ENCODE data around the gene C2CD4B.

Gene C2CD4B

DNA sequence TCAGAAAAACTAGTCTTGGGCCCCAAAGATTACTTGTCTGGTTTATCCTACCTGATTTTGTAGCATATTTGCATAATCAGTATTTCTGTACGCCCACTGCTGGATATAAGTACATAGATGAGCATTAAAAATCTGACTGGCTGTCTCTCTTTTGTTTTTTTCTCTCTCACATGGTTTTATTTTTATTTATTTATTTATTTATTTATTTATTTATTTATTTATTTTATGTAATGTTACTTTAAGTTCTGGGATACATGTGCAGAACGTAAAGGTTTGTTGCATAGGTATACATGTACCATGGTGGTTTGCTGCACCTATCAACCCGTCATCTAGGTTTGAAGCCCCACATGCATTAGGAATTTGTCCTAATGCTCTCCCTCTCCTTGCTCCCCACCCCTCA is 31.9 kb downstream of the C2CD4B start:
- H3K9me3 ChIP-seq (ENCODE audit: control insufficient read depth in 2 of 2, low read length in 2 of 2), result no peaks in the 10 kb centered on the region
- no peak overlapping the region for H3K4me3 ChIP-seq (ENCODE audit: low read length in 2 of 2)
- H3K36me3 ChIP-seq (ENCODE audit: control insufficient read depth in 2 of 2, insufficient read depth in 2 of 2, low read length in 2 of 2), result no peaks in the 10 kb centered on the region
- H3K27ac ChIP-seq (ENCODE audit: low read length), result no peak overlapping the region
- H3K9ac ChIP-seq (ENCODE audit: low read length in 2 of 2), result no peak overlapping the region
- H3K4me1 ChIP-seq (ENCODE audit: control insufficient read depth, insufficient read depth, low read length), result no peaks in the 10 kb centered on the region
- no peaks in the 10 kb centered on the region for H3K27me3 ChIP-seq (ENCODE audit: control insufficient read depth in 1 of 2, insufficient read depth in 2 of 2, low read length in 2 of 2)

DNA sequence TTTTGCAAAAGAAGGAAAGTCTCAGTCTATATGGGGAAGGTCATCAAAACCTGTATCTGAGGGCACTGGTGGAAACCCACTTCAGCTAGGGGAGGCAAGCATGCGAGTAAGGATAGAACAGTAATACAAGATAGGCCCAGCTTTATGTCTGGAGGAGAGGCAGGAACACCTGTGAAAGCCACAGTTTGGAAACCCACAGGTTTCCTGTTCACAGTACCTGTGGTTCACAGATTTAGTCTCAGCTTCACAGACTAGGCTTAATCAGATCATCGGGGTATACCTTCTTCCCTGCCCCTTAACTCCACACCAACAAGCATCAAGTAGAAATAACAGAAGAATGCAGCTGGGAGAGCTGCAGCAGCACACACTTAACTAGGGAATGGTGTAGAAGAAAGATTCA is 36.2 kb downstream of the C2CD4B start:
- H3K27me3 ChIP-seq (ENCODE audit: control insufficient read depth in 1 of 2, insufficient read depth in 2 of 2, low read length in 2 of 2), result no peaks in the 10 kb centered on the region
- no peaks in the 10 kb centered on the region for H3K36me3 ChIP-seq (ENCODE audit: control insufficient read depth in 2 of 2, insufficient read depth in 2 of 2, low read length in 2 of 2)
- no peaks in the 10 kb centered on the region for H3K4me1 ChIP-seq (ENCODE audit: control insufficient read depth, insufficient read depth, low read length)
- no peak overlapping the region for H3K9ac ChIP-seq (ENCODE audit: low read length in 2 of 2)
- H3K4me3 ChIP-seq (ENCODE audit: low read length in 2 of 2), result no peak overlapping the region
- no peaks in the 10 kb centered on the region for H3K9me3 ChIP-seq (ENCODE audit: control insufficient read depth in 2 of 2, low read length in 2 of 2)
- no peak overlapping the region for H3K27ac ChIP-seq (ENCODE audit: low read length)

DNA sequence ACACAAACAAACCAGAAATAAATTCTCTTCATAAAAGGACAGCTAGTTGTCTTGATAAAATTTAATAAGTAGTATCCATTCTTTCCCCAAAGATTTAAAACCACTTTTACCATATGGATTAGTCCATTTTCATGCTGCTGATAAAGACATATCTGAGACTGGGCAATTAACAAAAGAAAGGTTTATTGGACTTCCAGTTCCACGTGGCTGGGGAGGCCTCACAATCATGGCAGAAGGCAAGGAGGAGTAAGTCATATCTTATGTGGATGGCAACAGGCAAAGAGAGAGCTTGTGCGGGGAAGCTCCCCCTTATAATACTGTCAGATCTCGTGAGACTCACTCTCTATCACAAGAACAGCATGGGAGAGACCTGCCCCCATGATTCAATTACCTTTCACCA is 38.7 kb downstream of the C2CD4B start:
- H3K27ac ChIP-seq (ENCODE audit: low read length), result no peak overlapping the region
- no peaks in the 10 kb centered on the region for H3K9me3 ChIP-seq (ENCODE audit: control insufficient read depth in 2 of 2, low read length in 2 of 2)

DNA sequence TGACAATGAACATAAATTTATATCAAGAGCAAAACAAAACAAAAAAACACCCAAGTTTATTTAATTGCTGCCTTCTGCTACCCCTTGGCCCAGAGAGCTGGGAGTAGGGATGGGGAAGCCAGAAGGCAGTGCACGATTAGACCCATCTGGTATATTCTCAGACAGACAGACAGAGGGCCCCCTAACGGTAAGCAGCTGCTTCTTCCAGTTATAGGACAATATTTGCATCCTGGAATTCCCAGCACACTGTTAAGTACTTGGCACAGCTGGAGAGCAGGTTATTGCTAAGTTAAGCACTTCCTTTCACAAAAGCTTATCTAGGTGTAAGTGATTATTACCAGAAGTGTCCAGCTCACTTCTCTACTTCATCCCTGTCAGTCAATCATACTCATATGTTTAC is 39.3 kb downstream of the C2CD4B start:
- Histone ChIP-seq H3K4me1 (ENCODE audit: control insufficient read depth, insufficient read depth, low read length) (no peaks in the 10 kb centered on the region), H3K9ac (ENCODE audit: low read length in 2 of 2) (no peak overlapping the region), H3K4me3 (ENCODE audit: low read length in 2 of 2) (no peak overlapping the region), H3K27me3 (ENCODE audit: control insufficient read depth in 1 of 2, insufficient read depth in 2 of 2, low read length in 2 of 2) (no peaks in the 10 kb centered on the region), H3K9me3 (ENCODE audit: control insufficient read depth in 2 of 2, low read length in 2 of 2) (no peaks in the 10 kb centered on the region), H3K36me3 (ENCODE audit: control insufficient read depth in 2 of 2, insufficient read depth in 2 of 2, low read length in 2 of 2) (no peaks in the 10 kb centered on the region), H3K27ac (ENCODE audit: low read length) (no peak overlapping the region)

More for the DNA sequence above, 38.7 kb downstream of the C2CD4B start:
- Histone ChIP-seq H3K27me3 (ENCODE audit: control insufficient read depth in 1 of 2, insufficient read depth in 2 of 2, low read length in 2 of 2) (no peaks in the 10 kb centered on the region), H3K36me3 (ENCODE audit: control insufficient read depth in 2 of 2, insufficient read depth in 2 of 2, low read length in 2 of 2) (no peaks in the 10 kb centered on the region), H3K4me3 (ENCODE audit: low read length in 2 of 2) (no peak overlapping the region), H3K9ac (ENCODE audit: low read length in 2 of 2) (no peak overlapping the region), H3K4me1 (ENCODE audit: control insufficient read depth, insufficient read depth, low read length) (no peaks in the 10 kb centered on the region)

DNA sequence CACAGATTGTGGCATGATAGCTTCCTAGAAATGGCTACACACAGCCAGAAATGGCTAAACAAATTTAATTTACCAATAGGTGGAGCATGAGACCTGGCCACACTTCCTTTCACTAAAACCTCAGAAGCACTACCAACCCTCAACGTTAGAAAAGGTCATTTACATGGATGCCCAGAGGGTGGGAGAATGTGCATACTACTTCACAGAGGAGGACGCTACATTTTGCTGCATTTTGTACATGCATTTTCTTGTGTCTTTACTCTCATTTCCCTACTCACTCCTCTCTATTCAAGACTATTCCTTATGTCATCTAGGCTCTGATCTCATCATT is 40.1 kb downstream of the C2CD4B start:
- no peak overlapping the region for H3K27ac ChIP-seq (ENCODE audit: low read length)
- no peaks in the 10 kb centered on the region for H3K4me1 ChIP-seq (ENCODE audit: control insufficient read depth, insufficient read depth, low read length)
- no peak overlapping the region for H3K9ac ChIP-seq (ENCODE audit: low read length in 2 of 2)
- H3K4me3 ChIP-seq (ENCODE audit: low read length in 2 of 2), result no peak overlapping the region
- H3K9me3 ChIP-seq (ENCODE audit: control insufficient read depth in 2 of 2, low read length in 2 of 2), result no peaks in the 10 kb centered on the region
- no peaks in the 10 kb centered on the region for H3K27me3 ChIP-seq (ENCODE audit: control insufficient read depth in 1 of 2, insufficient read depth in 2 of 2, low read length in 2 of 2)
- H3K36me3 ChIP-seq (ENCODE audit: control insufficient read depth in 2 of 2, insufficient read depth in 2 of 2, low read length in 2 of 2), result no peaks in the 10 kb centered on the region

DNA sequence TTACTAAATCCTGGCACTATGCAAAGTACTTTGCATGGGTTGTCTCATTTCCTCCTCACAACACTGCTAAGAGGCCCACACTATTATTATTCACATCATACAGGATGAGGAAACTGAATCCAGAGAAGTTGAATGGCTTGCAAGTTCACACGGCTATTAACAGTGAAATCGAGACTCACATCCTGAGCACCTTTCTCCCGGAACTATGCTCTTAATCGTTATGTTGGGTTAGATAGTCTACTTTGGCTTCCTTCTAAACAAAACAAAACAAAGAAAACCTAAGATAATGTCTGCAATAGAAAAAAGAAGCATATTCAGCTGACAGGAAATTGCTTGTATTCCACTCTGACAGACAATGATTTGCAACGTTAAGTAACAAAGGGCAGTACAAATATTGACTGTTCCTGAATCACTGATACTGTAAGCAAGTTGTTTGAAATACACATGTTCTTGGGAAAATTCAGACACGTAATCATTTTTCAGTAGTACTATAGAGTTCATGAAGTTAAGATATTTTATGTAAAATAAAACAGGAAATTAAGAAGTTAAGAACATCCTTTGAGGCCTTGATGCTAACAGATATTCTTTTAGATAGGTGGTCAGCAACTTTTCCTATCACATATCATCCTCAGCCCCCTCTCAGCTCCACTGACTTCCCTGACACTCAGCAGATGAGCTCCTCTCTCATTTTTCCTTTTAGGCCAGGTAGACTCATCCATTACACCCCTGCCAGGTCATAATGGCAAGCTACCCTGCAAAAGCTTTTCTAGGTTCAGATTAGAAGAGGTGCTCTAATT is 40.7 kb downstream of the C2CD4B start:
- Histone ChIP-seq H3K27me3 (ENCODE audit: control insufficient read depth in 1 of 2, insufficient read depth in 2 of 2, low read length in 2 of 2) (no peaks in the 10 kb centered on the region), H3K9me3 (ENCODE audit: control insufficient read depth in 2 of 2, low read length in 2 of 2) (no peaks in the 10 kb centered on the region), H3K4me3 (ENCODE audit: low read length in 2 of 2) (no peak overlapping the region), H3K4me1 (ENCODE audit: control insufficient read depth, insufficient read depth, low read length) (no peaks in the 10 kb centered on the region), H3K27ac (ENCODE audit: low read length) (no peak overlapping the region), H3K9ac (ENCODE audit: low read length in 2 of 2) (no peak overlapping the region), H3K36me3 (ENCODE audit: control insufficient read depth in 2 of 2, insufficient read depth in 2 of 2, low read length in 2 of 2) (no peaks in the 10 kb centered on the region)

DNA sequence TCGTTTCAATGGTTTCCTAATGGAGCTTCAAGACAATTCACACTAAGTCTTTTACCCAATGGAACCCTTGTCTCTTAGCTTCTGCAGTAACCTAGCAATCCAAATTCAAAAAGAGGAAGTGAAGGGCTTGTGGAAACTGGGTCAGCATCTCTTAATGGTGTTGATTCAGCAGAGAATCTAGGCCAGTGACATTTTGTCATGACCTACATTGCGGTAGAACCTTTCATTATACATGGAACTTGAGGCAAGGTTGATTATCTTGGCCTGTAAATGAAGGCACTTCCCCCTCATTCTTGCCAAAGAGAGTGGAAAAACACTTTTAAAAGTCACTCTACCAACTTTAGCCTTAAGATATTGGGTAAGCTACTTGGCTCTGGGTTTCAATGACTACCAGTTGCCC is 42.8 kb downstream of the C2CD4B start:
- Histone ChIP-seq H3K4me1 (ENCODE audit: control insufficient read depth, insufficient read depth, low read length) (no peaks in the 10 kb centered on the region), H3K27ac (ENCODE audit: low read length) (no peak overlapping the region), H3K27me3 (ENCODE audit: control insufficient read depth in 1 of 2, insufficient read depth in 2 of 2, low read length in 2 of 2) (no peaks in the 10 kb centered on the region), H3K36me3 (ENCODE audit: control insufficient read depth in 2 of 2, insufficient read depth in 2 of 2, low read length in 2 of 2) (no peaks in the 10 kb centered on the region), H3K4me3 (ENCODE audit: low read length in 2 of 2) (no peak overlapping the region), H3K9ac (ENCODE audit: low read length in 2 of 2) (no peak overlapping the region), H3K9me3 (ENCODE audit: control insufficient read depth in 2 of 2, low read length in 2 of 2) (no peaks in the 10 kb centered on the region)

DNA sequence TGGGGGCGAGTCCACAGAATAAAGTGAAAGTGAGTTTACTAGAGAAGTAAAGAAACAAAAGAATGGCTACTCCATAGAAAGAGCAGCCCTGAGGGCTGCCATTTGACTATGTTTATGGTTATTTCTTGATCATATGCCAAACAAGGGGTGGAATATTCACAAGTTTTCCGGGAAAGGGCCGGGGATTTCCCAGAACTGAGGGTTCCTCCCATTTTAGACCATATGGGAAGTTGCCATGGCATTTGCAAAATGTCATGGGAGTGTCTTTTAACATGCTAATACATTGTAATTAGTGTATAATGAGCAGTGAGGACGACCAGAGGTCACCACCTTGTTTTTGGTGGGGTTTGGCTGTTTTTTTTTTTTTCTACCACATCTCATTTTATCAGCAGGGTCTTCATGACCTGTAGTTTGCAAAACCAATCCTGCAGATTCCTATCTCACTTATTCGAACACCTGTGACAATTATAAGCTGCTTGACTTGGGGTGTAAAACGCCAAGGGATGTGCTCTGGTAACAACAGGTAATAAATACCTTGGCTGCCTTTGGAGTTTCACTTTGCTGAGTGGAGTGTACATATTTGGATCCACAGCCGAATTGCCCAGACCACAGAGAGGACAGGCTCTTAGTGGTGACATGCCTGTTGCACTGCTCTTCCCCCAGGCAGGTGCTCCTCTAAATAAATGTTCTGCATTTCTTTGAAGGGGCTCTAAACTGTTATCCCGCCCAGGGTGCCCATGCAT is 43.6 kb downstream of the C2CD4B start:
- H3K4me1 ChIP-seq (ENCODE audit: control insufficient read depth, insufficient read depth, low read length), result no peaks in the 10 kb centered on the region
- no peak overlapping the region for H3K27ac ChIP-seq (ENCODE audit: low read length)
- H3K36me3 ChIP-seq (ENCODE audit: control insufficient read depth in 2 of 2, insufficient read depth in 2 of 2, low read length in 2 of 2), result no peaks in the 10 kb centered on the region

DNA sequence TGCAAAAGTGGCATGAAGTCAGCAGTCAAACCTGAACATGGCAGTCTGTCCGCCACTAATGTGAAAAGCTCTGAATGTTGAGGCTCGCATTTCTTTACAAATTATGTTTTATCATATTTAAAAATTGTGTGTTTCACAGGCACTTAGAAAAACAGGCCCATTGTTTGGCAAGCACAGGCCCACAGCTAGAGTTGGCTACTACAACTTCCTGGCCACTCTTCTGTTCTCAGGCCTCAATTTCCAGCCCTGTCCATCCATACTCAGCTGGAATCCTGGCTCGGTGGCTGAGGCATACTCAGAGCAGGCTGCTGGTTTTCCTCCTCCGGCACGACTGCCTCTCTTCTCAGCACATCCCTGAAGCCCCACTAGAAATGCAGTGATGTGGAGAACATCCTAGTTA is 44.3 kb downstream of the C2CD4B start:
- H3K27me3 ChIP-seq (ENCODE audit: control insufficient read depth in 1 of 2, insufficient read depth in 2 of 2, low read length in 2 of 2), result no peaks in the 10 kb centered on the region
- H3K9me3 ChIP-seq (ENCODE audit: control insufficient read depth in 2 of 2, low read length in 2 of 2), result no peaks in the 10 kb centered on the region
- no peak overlapping the region for H3K9ac ChIP-seq (ENCODE audit: low read length in 2 of 2)
- H3K27ac ChIP-seq (ENCODE audit: low read length), result no peak overlapping the region
- H3K4me1 ChIP-seq (ENCODE audit: control insufficient read depth, insufficient read depth, low read length), result no peaks in the 10 kb centered on the region
- no peak overlapping the region for H3K4me3 ChIP-seq (ENCODE audit: low read length in 2 of 2)
- H3K36me3 ChIP-seq (ENCODE audit: control insufficient read depth in 2 of 2, insufficient read depth in 2 of 2, low read length in 2 of 2), result no peaks in the 10 kb centered on the region

More for the DNA sequence above, 43.6 kb downstream of the C2CD4B start:
- no peaks in the 10 kb centered on the region for H3K27me3 ChIP-seq (ENCODE audit: control insufficient read depth in 1 of 2, insufficient read depth in 2 of 2, low read length in 2 of 2)
- no peak overlapping the region for H3K4me3 ChIP-seq (ENCODE audit: low read length in 2 of 2)
- H3K9ac ChIP-seq (ENCODE audit: low read length in 2 of 2), result no peak overlapping the region
- H3K9me3 ChIP-seq (ENCODE audit: control insufficient read depth in 2 of 2, low read length in 2 of 2), result no peaks in the 10 kb centered on the region

DNA sequence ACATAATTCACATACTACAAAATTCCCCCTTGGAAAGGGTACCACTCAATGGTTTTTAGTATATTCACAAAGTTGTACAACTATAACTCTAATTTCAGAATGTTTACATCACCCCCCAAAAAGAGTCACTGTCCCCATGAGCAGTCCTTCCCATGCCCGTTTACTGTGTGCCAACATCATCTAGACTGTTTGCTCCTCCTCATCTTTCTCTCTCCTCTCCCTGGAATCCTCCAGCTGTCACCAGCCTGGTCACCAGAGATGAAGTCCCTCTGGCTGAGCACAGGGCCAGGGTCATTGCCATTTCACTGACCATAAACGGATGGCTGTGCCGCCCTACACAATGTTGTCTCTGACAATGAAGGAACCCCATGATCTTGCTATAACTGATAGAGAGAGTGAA is 45.2 kb downstream of the C2CD4B start:
- Histone ChIP-seq H3K4me1 (ENCODE audit: control insufficient read depth, insufficient read depth, low read length) (no peaks in the 10 kb centered on the region), H3K4me3 (ENCODE audit: low read length in 2 of 2) (no peak overlapping the region), H3K27ac (ENCODE audit: low read length) (no peak overlapping the region), H3K9me3 (ENCODE audit: control insufficient read depth in 2 of 2, low read length in 2 of 2) (no peaks in the 10 kb centered on the region), H3K27me3 (ENCODE audit: control insufficient read depth in 1 of 2, insufficient read depth in 2 of 2, low read length in 2 of 2) (no peaks in the 10 kb centered on the region), H3K9ac (ENCODE audit: low read length in 2 of 2) (no peak overlapping the region), H3K36me3 (ENCODE audit: control insufficient read depth in 2 of 2, insufficient read depth in 2 of 2, low read length in 2 of 2) (no peaks in the 10 kb centered on the region)

DNA sequence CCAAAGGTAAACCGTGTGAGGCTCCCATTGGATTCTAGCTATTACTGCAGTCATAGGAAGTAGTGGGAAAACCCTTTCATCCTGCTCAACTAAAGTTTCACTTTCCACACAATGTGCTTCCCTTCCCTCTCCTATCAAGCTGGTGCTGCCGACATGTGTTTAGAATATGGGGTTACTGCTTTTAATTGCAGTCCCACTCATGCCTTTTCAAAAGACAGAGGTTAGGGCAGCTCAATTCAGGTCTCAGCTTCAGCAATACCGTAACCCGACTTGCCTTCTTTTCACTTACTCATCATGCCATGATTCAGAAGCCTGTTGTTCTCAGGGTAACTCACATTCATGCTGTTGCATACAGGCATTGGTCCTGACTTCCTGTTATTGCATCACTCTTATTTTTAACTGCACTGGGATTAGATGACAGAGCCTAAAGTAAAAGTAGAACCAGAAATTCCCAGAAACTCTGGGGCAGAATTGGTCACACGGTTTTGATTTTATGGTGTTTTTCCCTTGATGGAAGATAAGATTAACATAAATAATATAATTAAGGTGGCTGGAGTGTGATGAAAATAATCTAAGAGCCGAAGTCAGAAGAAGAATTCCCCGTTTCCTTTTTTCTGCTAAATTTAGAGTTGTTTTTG is 45.7 kb downstream of the C2CD4B start:
- Histone ChIP-seq H3K36me3 (ENCODE audit: control insufficient read depth in 2 of 2, insufficient read depth in 2 of 2, low read length in 2 of 2) (no peaks in the 10 kb centered on the region), H3K4me3 (ENCODE audit: low read length in 2 of 2) (peak overlapping the region; percentile 20 to 50), H3K9ac (ENCODE audit: low read length in 2 of 2) (peak overlapping the region in 1 of 2 donors; percentile 31), H3K9me3 (ENCODE audit: control insufficient read depth in 2 of 2, low read length in 2 of 2) (no peaks in the 10 kb centered on the region), H3K27me3 (ENCODE audit: control insufficient read depth in 1 of 2, insufficient read depth in 2 of 2, low read length in 2 of 2) (no peaks in the 10 kb centered on the region), H3K27ac (ENCODE audit: low read length) (peak overlapping the region; percentile 53), H3K4me1 (ENCODE audit: control insufficient read depth, insufficient read depth, low read length) (no peaks in the 10 kb centered on the region)

Data from stomach smooth muscle (tissue), 2 donors.